BE2C (cell line): ENCODE results near the gene NAAA.

Experiments
- DNase-seq: peaks from one replicate; pipeline ENCODE4 v3.0.0-alpha.2; 2020
- H3K27me3 ChIP-seq: fragments of 250-450 bp; sonication (Bioruptor Pico); 2 replicates; pipeline ENCODE4 v1.5.1; 2020; ENCODE audit warnings: mild to moderate bottlenecking
- H3K36me3 ChIP-seq: fragments of 250-450 bp; sonication (Bioruptor Pico); 2 replicates; pipeline ENCODE4 v1.5.1; 2020; ENCODE audit warnings: mild to moderate bottlenecking
- H3K4me1 ChIP-seq: fragments of 250-450 bp; sonication (Bioruptor Pico); 2 replicates; pipeline ENCODE4 v1.5.1; 2020
- H3K4me3 ChIP-seq: 2 replicates; pipeline ENCODE4 v1.5.1; 2011; ENCODE audit warnings: low read depth, low read length
- H3K9me3 ChIP-seq: fragments of 250-450 bp; sonication (Bioruptor Pico); 2 replicates; pipeline ENCODE4 v1.5.1; 2020
- CTCF ChIP-seq: IDR thresholded peaks from 2 replicates; pipeline ENCODE4 v1.5.1; 2012; ENCODE audit warnings: mild to moderate bottlenecking, low read depth, low read length

Gene NAAA

GRCh38 chr4:75909405-75909804, 31.4 kb downstream of the NAAA start:
- Histone ChIP-seq H3K36me3 (no peaks in the 10 kb centered on the region), H3K4me1 (no peaks in the 10 kb centered on the region), H3K4me3 (no peak overlapping the region), H3K9me3 (no peaks in the 10 kb centered on the region), H3K27me3 (no peaks in the 10 kb centered on the region)
- DNase-seq, result no peak
- no peak for TF ChIP-seq CTCF

- H3K4me1 ChIP-seq, result no peaks in the 10 kb centered on the region
These were observed 32.3 kb downstream of the NAAA start for GRCh38 chr4:75908555-75908954.

GRCh38 chr4:75907966-75908365, 32.8 kb downstream of the NAAA start:
- no peaks in the 10 kb centered on the region for H3K36me3 ChIP-seq
- H3K9me3 ChIP-seq, result no peaks in the 10 kb centered on the region
- TF ChIP-seq CTCF, result no peak
- H3K4me1 ChIP-seq, result no peaks in the 10 kb centered on the region
- H3K4me3 ChIP-seq, result no peak overlapping the region
- no peak for DNase-seq
- H3K27me3 ChIP-seq, result no peaks in the 10 kb centered on the region

More at GRCh38 chr4:75908555-75908954, 32.3 kb downstream of the NAAA start:
- DNase-seq, result no peak
- no peak for TF ChIP-seq CTCF
- Histone ChIP-seq H3K9me3 (no peaks in the 10 kb centered on the region), H3K4me3 (no peak overlapping the region), H3K27me3 (no peaks in the 10 kb centered on the region), H3K36me3 (no peaks in the 10 kb centered on the region)

- DNase-seq, result no peak
These were observed 36.7 kb downstream of the NAAA start for GRCh38 chr4:75904076-75904475.

GRCh38 chr4:75902352-75902751, 38.5 kb downstream of the NAAA start, which contains the start of gene PPEF2:
Gene PPEF2, minus strand, starts transcription at chr4:75902452. Its CDS starts 6,127 bp downstream, at chr4:75896325.
- TF ChIP-seq CTCF, result no peak
- DNase-seq, result no peak
- no peaks in the 10 kb centered on the region for H3K4me1 ChIP-seq
- no peaks in the 10 kb centered on the region for H3K36me3 ChIP-seq
- H3K4me3 ChIP-seq, result no peak within 1 kb of the TSS
- no peaks in the 10 kb centered on the region for H3K9me3 ChIP-seq
- H3K27me3 ChIP-seq, result no peaks in the 10 kb centered on the region

More at GRCh38 chr4:75904076-75904475, 36.7 kb downstream of the NAAA start:
- Histone ChIP-seq H3K9me3 (no peaks in the 10 kb centered on the region), H3K4me1 (no peaks in the 10 kb centered on the region), H3K4me3 (no peak overlapping the region), H3K27me3 (no peaks in the 10 kb centered on the region), H3K36me3 (no peaks in the 10 kb centered on the region)
- no peak for TF ChIP-seq CTCF

- no peaks in the 10 kb centered on the region for H3K4me1 ChIP-seq
- TF ChIP-seq CTCF, result no peak
These were observed 42.3 kb downstream of the NAAA start for GRCh38 chr4:75898536-75898935.

More at GRCh38 chr4:75898536-75898935, 42.3 kb downstream of the NAAA start:
- no peaks in the 10 kb centered on the region for H3K27me3 ChIP-seq
- H3K9me3 ChIP-seq, result no peaks in the 10 kb centered on the region
- H3K4me3 ChIP-seq, result no peak overlapping the region
- no peaks in the 10 kb centered on the region for H3K36me3 ChIP-seq
- no peak for DNase-seq
